GM21447 (cell line): ENCODE data around the gene NFIA.

Experiments
- ATAC-seq: cut with Tn5 transposase; IDR thresholded peaks from one replicate; pipeline ENCODE4 v1.9.1; 2021; ENCODE audit not compliant: unreplicated experiment

The NFIA gene

GRCh38 chr1:61175976-61176375 is 93.6 kb downstream of the NFIA start:
- no peak for ATAC-seq

- ATAC-seq: no peak
Measured at GRCh38 chr1:61181067-61182038, 99.0 kb downstream of the NFIA start.

GRCh38 chr1:61182049-61182448 is 99.7 kb downstream of the NFIA start:
- no peak for ATAC-seq

- no peak for ATAC-seq
Measured at GRCh38 chr1:61182480-61182879, 100.1 kb downstream of the NFIA start.

GRCh38 chr1:61183471-61184039 is 101.2 kb downstream of the NFIA start:
- no peak for ATAC-seq

GRCh38 chr1:61184040-61184713 is 101.8 kb downstream of the NFIA start:
- no peak for ATAC-seq

GRCh38 chr1:61184714-61185106 is 102.3 kb downstream of the NFIA start:
- no peak for ATAC-seq

- no peak for ATAC-seq
Measured at GRCh38 chr1:61186753-61187152, 104.4 kb downstream of the NFIA start.

- no peak for ATAC-seq
Measured at GRCh38 chr1:61187352-61188086, 105.2 kb downstream of the NFIA start.

GRCh38 chr1:61190153-61190552 is 107.8 kb downstream of the NFIA start:
- ATAC-seq: no peak

GRCh38 chr1:61190618-61191432 is 108.5 kb downstream of the NFIA start:
- ATAC-seq: no peak

GRCh38 chr1:61191433-61191720 is 109.0 kb downstream of the NFIA start:
- ATAC-seq: no peak

GRCh38 chr1:61192663-61193330 is 110.4 kb downstream of the NFIA start:
- ATAC-seq: no peak

- no peak for ATAC-seq
Measured at GRCh38 chr1:61193808-61194207, 111.4 kb downstream of the NFIA start.

- ATAC-seq: no peak
Measured at GRCh38 chr1:61198554-61198953, 116.2 kb downstream of the NFIA start.

- ATAC-seq: no peak
Measured at GRCh38 chr1:61201035-61201434, 118.7 kb downstream of the NFIA start.

- no peak for ATAC-seq
Measured at GRCh38 chr1:61202854-61203598, 120.7 kb downstream of the NFIA start.

- ATAC-seq: no peak
Measured at GRCh38 chr1:61204528-61204927, 122.2 kb downstream of the NFIA start.

- ATAC-seq: no peak
Measured at GRCh38 chr1:61207416-61207815, 125.1 kb downstream of the NFIA start.
